Stimulated activated CD4-positive, alpha-beta T cell treated with anti-CD3 and anti-CD28 coated beads, Interleukin-1b, Interleukin-23, amount 100 ng/mL, for 24 hours (primary cell): ENCODE measurements around the gene CRELD2.

Experiments
- DNase-seq, 4 experiments: peaks; one replicate each; pipeline ENCODE4 v3.0.0-alpha.2; 2020; ENCODE audit warnings: low read depth in 4 of 4, low spot score in 1 of 4

CRELD2 gene, protein sequence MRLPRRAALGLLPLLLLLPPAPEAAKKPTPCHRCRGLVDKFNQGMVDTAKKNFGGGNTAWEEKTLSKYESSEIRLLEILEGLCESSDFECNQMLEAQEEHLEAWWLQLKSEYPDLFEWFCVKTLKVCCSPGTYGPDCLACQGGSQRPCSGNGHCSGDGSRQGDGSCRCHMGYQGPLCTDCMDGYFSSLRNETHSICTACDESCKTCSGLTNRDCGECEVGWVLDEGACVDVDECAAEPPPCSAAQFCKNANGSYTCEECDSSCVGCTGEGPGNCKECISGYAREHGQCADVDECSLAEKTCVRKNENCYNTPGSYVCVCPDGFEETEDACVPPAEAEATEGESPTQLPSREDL

DNA sequence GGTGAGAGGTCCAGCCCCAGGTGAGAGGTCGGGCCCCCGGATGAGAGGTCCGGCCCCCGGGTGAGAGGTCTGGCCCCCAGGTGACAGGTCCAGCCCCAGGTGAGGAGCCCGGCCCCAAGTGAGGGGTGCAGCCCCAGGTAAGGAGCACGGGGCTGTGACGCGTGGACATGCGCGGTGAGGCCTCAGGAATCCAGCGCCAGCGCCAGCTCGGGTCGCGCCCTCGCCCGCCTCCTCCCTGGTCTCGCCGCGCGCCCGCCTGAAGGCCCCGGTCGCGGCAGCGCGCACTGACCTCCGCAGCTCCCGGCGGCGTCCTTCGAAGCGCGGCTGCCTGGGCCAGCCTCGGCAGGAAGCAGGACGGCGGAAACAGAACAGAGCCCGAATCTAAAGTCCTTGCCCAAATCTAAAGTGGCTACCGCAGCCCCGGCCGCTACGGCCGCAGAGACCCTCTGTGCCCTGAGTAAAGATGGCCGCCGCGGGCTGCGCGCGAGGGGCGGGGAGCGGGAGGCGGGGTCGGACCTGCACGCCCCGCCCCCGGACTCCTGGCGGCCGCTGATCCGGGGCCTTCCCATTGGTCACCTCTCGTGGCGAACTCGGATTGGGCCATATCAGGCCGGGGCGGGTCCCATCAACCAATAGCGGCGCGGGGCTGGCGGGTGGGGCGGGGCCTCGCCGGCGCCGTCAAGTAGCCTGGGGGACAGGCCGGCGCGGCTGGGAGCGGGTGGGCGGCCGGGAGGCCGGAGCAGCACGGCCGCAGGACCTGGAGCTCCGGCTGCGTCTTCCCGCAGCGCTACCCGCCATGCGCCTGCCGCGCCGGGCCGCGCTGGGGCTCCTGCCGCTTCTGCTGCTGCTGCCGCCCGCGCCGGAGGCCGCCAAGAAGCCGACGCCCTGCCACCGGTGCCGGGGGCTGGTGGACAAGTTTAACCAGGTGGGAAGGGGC, at the start of gene CRELD2, which contains the start of gene ALG12:
CRELD2 (plus strand) TSS at position 661 of the 937 bp plus-strand sequence; CDS start at position 797, 136 bp downstream.
ALG12 (minus strand) TSS at position 465 of the 937 bp plus-strand sequence. CDS start 4,673 bp downstream, outside the sequence.
- peak; percentile 91 to 96 (median 93) for DNase-seq

DNA sequence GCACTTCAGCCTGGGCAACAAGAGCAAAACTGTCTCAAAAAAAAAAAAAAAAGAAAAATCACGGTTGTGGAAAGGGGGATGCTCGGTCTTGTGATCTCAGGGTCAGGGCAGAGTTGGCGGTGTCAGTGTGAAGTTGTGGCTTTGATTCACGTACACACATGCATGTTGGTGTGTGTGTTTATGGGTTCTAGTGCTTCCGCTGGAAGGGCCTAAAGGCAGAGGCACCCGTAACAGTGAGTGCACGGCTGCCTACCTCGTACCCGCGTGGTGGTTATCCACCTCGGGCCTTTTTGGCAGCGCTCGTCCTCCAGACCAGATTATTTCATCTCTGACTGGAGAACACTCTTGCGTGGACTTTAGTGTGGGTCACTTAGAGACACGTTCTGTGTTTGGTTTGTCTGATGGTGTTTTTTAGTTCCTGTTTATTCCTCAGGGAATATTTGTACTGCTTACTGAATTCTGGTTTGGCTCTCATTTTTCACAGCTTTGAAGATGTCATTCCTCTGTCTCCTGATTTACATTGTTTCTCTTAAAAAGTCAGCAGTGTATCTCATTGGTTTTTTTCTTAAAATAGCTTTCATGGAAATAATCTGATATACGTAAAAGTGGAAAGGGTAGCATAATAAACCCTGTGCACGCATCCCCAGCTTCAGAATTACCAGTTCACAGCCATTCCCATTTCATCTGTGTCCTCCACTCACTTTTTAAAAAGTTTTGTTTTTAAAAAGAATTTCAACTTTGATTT, 49.2 kb upstream of the CRELD2 start:
- no peak for DNase-seq

DNA sequence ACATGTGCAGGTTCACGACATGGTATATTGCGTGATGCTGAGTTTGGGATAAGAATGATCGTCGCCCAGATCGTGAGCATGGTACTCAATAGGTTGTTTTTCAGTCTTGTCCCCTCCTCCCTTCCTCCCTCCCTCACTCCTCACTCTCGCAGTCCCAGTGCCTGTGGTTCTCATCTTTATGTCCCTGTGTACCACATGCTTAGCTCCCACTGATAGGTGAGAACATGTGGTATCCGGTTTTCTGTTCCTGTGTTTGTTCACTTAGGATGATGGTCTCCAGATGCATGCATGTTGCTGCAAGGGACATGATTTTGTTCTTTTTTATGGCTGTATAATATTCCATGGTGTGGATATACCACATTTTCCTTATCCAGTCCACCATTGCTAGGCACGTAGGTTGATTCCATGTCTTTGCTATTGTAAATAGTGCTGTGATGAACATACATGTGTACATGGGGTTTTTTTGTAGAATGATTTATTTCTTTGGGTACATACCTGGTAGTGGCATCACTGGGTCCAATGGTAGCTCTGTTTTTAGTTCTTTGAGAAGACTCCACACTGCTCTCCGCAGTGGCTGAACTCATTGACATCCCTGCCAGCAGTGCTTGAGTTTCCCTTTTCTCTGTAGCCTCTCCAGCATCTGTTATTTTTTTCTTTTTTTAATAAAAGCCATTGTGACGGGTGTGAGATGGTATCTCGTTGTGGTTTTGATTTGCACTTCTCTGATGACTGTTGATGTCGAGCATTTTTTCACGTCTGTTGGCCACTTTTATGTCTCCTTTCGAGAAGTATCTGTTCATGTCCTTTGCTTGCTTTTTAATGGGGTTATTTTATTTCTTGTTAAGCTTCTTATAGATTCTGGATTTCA, 48.4 kb upstream of the CRELD2 start:
- no peak for DNase-seq

DNA sequence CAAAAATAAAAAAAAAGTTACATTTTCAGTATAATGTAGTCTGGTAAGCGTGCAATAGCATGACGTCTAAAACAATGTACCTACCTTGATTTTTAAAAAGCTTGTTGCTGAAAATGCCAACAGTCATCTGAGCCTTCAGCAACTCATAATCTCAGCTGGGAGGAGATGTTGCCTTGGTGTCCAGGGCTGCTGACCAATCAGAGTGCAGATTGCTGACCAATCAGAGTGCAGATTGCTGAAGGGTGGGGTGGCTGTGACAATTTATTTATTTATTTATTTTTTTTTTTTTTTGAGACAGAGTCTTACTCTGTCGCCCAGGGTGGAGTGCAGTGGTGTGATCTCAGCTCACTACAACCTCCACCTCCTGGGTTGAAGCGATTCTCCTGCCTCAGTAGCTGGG, 47.0 kb upstream of the CRELD2 start:
- no peak for DNase-seq

DNA sequence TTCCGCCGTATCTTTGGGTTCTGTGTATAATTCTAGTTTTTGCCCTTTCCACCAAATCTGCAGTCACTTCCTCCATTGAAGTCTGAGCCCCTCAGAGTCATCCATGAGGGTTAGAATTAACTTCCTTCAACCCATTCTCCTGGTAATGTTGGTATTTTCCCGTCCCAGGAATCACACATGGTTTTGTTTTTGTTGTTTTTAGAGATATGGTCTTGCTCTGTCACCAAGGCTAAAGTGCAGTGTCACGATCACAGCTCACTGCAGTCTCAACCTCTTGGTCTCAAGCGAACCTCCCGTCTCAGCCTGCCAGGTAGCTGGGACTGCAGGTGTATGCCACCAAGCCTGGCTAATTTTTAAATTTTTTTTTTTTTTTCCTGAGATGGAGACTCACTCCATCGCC, 46.1 kb upstream of the CRELD2 start:
- DNase-seq = no peak

DNA sequence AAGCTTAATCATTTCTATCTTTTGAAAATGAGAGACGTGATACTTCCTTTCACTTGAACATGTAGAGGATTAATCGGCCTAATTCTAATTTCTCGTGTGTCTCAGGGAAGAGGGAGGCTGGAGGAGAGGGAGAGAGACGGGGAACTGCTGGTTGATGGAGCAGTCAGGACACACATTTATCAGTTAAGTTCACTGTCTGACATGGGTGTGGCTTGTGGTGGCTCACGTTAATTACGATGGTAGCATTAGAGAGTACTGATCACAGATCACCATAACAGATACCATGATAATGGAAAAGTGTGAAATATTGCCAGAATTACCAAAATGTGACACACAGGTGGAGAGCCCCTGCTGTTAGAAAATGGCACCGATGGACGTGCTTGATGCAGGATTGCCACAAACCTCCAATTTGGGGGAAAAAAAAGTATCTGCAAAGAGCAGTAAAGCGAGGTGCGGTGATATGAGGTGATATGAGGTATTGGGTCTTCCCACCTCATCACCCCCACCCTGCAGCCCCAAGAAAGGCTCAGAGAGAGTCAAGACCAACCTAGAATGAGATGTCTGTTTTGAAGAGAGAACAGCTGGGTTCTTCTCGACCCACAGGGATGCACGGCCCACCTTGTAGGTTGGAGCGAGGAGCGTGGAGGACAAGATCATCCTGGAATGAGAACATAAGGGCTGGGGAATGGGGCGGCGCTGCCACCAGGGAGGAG, 45.0 kb upstream of the CRELD2 start:
- DNase-seq = no peak

DNA sequence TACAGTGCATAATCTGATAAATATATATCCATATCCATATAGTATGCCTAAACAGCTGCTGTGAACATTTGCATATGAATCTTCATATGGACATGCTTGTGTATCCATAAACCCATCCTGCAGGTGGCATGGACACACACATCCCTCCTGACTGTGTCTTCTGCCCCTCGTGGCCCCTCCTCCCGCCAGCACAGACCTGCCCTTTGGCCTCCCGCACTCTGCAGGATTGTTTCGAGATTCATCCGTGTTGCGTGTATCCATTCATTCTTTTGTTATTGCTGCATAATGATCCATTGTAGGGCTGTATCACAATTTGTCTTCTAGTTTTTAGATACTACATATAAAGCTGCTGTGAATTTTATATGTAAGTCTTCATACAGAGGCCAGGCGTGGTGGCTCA, 40.8 kb upstream of the CRELD2 start:
- no peak for DNase-seq

DNA sequence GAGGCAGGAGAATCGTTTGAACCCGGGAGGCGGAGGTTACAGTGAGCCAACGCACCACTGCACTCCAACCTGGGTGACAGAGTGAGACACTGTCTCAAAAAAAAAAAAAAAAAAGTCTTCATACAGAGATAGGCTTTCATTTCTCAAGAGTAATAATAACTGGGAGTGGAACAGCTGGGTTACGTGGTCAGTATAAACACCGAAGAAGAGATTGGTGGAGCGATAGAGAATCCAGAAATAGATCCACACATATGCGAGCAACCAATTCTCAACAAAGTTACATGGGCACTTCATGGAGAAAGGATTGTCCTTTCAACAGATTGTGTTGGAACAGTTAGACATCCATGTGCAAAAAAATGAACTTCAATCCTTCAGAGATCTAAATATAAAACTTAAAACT, 40.2 kb upstream of the CRELD2 start:
- no peak for DNase-seq

DNA sequence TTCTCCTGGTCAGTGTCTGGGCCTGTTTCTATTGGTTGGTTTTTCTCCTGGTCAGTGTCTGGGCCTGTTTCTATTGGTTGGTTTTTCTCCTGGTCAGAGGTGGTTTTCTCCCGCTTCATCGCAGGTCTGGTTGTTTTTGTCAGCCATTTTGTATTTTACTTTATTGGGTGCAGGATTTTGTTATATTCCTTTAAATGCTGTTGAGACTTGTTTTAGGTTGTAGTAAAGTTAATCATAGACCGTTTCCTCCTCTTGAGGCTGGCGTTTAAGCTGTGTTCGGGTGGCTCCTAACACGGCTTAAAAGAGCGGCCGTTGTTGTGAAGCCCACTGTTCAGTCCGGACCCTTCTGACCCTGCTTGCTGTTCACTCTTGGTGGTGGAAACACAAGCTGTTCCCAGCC, 38.6 kb upstream of the CRELD2 start:
- DNase-seq = no peak

DNA sequence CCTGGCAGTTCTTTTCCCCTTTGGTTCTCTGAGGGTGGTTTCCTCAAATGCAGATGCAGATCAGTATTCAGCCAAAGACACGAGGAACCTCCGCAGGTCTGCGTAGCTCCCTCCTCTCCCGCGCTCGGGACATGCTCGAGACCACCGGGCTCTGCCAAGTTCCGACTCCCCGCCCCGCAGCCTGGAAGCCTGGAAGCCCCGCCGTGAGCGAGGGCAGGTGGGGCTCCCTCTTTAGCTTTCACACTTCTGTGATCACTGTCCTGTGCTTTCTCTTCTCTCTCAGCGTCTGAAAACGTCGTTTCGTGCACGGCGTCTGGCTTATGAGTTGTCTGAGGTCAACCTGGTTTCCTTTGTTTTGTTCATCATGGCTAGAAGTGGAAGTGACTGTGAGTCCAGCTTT, 38.2 kb upstream of the CRELD2 start:
- DNase-seq = no peak

DNA sequence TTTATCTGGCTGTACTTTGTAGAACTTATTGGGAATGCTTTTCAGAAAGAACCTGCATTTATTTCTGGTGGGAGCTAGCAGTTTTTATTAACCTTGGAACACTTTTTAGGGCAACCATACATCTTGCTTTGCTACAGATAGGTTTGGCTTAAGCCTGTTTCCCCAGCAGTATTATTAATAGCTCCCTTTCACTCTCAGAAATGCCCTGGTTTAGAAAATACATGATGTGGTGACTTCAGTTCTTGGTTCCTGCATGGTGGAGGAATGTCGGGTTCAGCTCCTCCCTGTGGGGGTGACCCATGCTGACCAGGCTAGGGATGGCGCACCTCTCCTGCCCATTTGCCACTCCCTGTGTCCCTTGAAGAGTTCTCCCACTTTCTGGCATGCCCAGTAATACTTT, 36.6 kb upstream of the CRELD2 start:
- no peak for DNase-seq

DNA sequence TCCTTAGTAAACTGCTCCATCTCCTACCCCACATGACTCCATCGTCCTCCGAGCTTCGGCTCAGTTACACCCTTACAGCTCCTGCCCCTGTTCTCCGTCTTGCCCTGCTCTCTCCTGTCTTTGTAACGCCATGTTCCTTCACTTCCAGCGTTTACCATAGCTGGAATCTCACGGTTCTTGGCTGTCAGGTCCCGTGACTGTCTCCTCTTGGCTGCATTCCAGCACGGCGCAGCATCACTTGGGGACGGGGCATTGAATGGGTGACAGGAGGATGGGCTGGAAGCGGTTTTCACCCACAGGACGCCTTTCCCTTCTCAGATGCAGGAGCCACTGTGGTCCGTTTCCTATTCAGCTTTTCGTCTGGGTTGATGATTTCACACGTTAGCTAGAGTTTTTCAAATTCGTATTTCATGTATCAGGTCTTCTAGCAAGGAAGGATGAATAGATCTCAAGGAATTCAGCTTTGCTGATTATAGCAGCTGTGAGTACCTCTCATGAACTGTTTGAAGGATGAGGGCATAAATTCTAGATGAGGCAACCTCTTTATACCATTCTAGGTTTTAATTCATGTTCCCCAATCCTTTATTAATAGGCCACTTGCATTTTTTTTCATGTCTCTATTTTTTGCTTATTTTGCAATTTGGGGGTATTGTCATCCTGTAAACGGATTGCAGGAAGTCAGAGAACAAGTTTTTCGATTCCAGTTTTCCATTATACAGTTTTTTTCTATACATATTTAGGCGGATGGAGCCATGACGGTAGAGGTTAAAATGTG, 35.7 kb upstream of the CRELD2 start:
- no peak for DNase-seq

DNA sequence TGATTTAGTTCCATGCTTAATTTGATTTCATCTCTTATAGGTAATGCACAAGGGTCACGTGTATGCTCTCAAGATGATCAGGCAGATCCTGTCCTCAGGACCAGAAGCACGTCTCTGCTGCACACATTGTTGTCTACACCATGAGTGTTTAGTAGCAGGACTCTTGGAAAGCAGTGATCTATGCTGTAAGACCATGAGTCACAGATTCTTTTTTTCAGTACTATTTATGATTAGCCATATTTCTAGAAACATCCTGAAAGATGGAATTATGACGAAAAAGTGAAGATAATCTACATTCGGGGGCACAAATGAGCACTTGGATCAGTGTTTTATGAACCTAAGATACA, 35.2 kb upstream of the CRELD2 start:
- DNase-seq = no peak

DNA sequence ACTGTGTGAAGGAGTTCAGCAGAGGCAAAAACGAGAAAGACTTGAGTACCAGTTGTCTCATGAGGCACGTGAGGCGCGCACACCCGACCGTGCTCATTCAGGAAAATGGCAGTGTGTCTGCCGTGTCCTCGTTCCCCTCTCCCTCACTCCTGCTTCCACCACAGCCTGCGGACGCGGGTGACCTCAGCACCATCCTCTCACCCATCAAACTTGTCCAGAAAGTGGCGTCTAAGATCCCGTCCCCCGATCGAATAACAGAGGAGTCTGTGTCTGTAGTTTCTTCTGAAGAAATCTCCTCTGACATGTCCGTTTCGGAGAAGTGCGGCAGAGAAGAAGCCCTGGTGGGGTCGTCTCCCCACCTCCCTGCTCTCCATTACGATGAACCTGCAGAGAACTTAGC, 34.4 kb upstream of the CRELD2 start:
- no peak for DNase-seq

DNA sequence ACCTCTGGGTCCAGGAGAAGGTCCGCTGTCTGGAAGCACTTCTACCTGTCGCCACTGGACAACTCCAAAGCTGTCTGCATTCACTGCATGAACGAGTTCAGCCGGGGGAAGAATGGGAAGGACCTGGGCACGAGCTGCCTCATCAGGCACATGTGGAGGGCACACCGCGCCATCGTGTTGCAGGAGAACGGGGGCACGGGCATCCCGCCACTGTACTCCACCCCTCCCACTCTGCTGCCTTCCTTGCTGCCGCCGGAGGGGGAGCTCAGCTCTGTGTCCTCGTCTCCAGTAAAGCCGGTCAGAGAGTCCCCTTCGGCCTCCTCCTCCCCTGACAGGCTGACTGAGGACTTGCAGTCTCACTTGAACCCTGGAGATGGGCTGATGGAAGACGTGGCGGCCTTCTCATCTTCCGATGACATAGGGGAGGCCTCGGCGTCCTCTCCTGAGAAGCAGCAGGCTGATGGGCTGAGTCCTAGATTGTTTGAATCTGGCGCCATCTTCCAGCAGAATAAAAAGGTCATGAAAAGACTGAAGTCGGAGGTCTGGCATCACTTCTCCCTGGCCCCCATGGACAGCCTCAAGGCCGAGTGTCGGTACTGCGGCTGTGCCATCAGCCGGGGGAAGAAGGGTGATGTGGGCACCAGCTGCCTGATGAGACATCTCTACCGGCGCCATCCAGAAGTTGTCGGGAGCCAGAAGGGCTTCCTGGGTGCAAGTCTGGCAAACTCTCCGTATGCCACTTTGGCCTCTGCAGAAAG, 33.8 kb upstream of the CRELD2 start:
- no peak for DNase-seq

DNA sequence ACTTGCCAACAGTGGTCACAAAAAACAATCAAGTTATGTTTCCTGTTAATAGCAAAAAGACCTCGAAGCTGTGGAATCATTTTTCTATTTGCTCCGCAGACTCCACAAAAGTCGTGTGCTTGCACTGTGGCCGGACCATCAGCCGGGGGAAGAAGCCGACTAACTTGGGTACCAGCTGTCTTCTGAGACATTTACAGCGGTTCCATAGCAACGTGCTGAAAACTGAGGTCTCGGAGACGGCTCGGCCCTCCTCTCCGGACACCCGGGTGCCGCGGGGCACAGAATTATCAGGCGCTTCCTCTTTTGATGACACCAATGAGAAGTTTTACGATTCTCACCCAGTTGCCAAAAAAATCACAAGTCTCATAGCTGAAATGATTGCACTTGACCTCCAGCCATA, 33.2 kb upstream of the CRELD2 start:
- DNase-seq = no peak

DNA sequence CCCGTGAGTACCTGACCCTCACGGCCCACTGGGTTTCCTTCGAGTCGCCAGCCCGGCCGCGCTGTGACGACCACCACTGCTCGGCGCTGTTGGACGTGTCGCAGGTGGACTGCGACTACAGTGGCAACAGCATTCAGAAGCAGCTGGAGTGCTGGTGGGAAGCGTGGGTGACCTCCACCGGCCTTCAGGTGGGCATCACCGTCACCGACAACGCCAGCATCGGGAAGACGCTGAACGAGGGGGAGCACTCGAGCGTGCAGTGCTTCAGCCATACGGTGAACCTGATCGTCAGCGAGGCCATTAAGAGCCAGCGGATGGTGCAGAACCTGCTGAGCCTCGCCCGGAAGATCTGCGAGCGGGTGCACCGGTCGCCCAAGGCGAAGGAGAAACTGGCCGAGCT, 32.6 kb upstream of the CRELD2 start:
- DNase-seq = no peak

DNA sequence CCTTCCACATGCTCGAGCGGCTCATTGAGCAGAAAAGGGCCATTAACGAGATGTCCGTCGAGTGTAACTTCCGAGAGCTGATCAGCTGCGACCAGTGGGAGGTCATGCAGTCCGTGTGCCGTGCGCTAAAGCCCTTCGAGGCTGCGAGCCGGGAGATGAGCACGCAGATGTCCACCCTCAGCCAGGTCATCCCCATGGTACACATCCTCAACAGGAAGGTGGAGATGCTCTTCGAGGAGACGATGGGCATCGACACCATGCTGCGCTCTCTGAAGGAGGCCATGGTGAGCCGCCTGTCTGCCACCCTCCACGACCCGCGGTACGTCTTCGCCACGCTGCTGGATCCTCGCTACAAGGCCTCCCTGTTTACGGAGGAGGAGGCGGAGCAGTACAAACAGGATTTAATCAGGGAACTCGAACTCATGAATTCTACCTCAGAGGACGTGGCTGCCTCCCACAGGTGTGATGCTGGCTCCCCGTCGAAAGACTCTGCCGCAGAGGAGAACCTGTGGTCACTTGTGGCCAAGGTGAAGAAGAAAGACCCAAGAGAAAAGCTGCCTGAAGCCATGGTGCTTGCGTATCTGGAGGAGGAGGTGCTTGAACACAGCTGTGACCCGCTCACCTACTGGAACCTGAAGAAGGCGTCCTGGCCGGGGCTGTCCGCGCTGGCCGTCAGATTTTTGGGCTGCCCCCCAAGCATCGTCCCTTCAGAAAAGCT, 31.9 kb upstream of the CRELD2 start:
- no peak for DNase-seq
